Measurements from ENCODE around the gene RPS15.

Gene RPS15

DNA sequence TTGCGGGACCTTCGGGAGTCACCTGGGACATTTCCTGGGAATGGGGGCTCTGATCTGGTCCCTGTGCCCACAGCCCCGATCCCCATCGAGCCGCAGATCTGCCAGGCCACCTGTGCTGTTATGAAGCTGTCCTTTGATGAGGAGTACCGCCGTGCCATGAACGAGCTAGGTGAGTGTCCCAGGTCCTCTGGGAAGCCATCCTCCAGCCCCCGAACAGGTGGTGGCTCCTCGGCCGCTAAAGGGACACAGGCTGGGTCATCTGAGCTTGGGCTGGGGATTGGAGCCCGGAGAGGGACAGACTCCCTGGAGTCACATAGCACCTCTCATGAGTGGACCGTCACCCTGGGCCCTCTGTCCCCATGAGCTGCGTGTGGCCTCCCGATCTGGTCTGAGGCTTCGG, 19.7 kb downstream of the RPS15 start:
- Histone ChIP-seq H3K4me3 (ENCODE audit: insufficient read length, low read depth) (no peak overlapping the region), H3K36me3 (ENCODE audit: insufficient read depth, insufficient read length, low read length) (peaks cover 12% of the 10 kb centered on the region), H3K9ac (ENCODE audit: insufficient read length, low read depth) (no peak overlapping the region), H3K4me1 (ENCODE audit: insufficient read depth, insufficient read length) (peaks cover 23% of the 10 kb centered on the region), H3K27me3 (ENCODE audit: insufficient read depth, insufficient read length) (peaks cover 33% of the 10 kb centered on the region), H3K9me3 (ENCODE audit: insufficient read depth, low read length) (no peaks in the 10 kb centered on the region)
- TF ChIP-seq ZNF274 (IDR thresholded peaks at IDR 0.05; ENCODE audit: low read depth, low read length) = no peak
- TF ChIP-seq YY1 (IDR thresholded peaks at IDR 0.05; ENCODE audit: insufficient read depth, insufficient read length) = no peak
- TF ChIP-seq SUZ12 (IDR thresholded peaks at IDR 0.05; ENCODE audit: extremely low read depth, insufficient read depth, insufficient read length) = no peak
- DNase-seq (ENCODE audit: low read depth, low spot score) = no peak

DNA sequence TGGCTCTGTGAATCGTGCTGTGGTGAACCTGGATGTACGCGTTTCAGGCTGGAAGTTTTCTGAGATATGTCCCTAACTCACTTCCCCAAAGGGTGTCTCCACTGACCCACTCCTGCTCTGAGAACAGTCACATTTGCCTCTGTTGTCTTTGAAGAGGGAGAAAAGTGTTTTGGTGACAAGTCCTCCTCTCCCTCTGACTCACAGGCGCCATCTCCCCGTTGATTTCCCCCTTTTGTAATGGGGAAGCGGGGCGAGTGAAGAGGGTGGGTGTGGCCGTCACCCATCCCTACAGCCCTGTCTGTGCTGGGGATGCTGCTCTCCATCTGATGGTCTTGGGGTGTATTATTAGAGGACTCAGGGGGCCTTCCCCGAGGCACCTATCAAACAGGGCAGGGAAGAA, 21.3 kb downstream of the RPS15 start:
- TF ChIP-seq YY1 (IDR thresholded peaks at IDR 0.05; ENCODE audit: insufficient read depth, insufficient read length) (no peak), ZNF274 (IDR thresholded peaks at IDR 0.05; ENCODE audit: low read depth, low read length) (no peak), SUZ12 (IDR thresholded peaks at IDR 0.05; ENCODE audit: extremely low read depth, insufficient read depth, insufficient read length) (no peak)
- Histone ChIP-seq H3K36me3 (ENCODE audit: insufficient read depth, insufficient read length, low read length) (peaks cover 12% of the 10 kb centered on the region), H3K27me3 (ENCODE audit: insufficient read depth, insufficient read length) (peaks cover 18% of the 10 kb centered on the region), H3K9me3 (ENCODE audit: insufficient read depth, low read length) (no peaks in the 10 kb centered on the region), H3K4me1 (ENCODE audit: insufficient read depth, insufficient read length) (peaks cover 13% of the 10 kb centered on the region), H3K4me3 (ENCODE audit: insufficient read length, low read depth) (no peak overlapping the region), H3K9ac (ENCODE audit: insufficient read length, low read depth) (no peak overlapping the region)
- no peak for DNase-seq (ENCODE audit: low read depth, low spot score)

DNA sequence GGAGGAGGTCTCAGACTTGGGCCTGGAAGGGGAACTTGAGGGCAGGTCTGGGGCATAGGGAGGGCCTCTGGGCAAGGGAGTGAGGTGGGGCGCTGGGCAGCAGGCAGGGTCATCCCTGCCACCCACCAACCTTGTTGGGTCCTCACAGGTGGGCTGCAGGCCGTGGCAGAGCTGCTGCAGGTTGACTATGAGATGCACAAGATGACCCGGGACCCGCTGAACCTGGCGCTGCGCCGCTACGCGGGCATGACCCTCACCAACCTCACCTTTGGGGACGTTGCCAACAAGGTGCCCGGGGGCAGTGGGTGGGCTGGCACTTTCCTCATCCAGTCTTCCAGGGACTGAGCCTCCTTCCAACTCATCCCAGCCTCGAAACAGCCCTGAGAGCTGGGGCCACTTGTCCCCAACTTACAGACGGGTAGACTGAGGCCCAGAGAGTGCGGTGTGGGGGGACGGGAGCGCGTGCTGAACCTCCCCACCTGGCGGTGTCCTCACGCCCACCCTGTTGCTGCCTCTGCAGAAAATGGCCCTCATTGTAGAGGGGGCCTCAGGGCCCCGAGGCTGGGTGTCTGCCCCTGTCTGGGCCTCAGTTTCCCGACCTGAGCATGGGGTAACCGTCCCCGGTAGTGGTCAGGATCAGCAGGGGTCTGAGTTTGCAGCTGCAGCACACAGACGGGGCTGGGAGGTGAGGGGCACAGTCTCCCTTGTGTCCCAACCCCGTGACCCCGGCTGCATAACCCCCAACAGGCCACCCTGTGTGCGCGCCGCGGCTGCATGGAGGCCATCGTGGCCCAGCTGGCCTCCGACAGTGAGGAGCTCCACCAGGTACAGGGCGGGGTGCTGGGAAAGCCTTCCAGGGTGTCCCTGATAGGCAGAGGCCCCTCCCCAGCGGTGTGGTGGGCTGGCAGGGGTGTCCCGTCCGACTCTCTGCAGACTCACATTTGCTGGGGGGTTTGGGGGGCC, 22.1 kb downstream of the RPS15 start:
- peaks cover 19% of the 10 kb centered on the region for H3K27me3 ChIP-seq (ENCODE audit: insufficient read depth, insufficient read length)
- no peak for DNase-seq (ENCODE audit: low read depth, low spot score)
- H3K4me3 ChIP-seq (ENCODE audit: insufficient read length, low read depth) = no peak overlapping the region

DNA sequence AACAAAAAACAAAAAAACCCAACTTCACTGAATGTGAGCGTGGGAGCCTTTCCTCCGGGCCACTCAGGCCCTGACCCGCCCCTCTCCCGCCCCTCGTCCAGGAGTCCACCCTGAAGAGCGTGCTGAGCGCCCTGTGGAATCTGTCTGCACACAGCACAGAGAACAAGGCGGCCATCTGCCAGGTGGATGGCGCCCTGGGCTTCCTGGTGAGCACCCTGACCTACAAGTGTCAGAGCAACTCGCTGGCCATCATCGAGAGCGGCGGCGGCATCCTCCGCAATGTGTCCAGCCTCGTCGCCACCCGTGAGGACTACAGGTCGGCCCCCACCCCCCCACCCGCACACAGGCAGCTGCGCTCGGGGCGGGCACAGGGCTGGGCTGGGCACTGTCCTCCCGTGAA, 23.7 kb downstream of the RPS15 start:
- DNase-seq (ENCODE audit: low read depth, low spot score) = no peak
- no peak for TF ChIP-seq ZNF274 (IDR thresholded peaks at IDR 0.05; ENCODE audit: low read depth, low read length)
- no peak for TF ChIP-seq YY1 (IDR thresholded peaks at IDR 0.05; ENCODE audit: insufficient read depth, insufficient read length)
- no peak for TF ChIP-seq SUZ12 (IDR thresholded peaks at IDR 0.05; ENCODE audit: extremely low read depth, insufficient read depth, insufficient read length)
- H3K9ac ChIP-seq (ENCODE audit: insufficient read length, low read depth) = peak overlapping the region; percentile 32
- H3K4me3 ChIP-seq (ENCODE audit: insufficient read length, low read depth) = no peak overlapping the region
- peaks cover 16% of the 10 kb centered on the region for H3K36me3 ChIP-seq (ENCODE audit: insufficient read depth, insufficient read length, low read length)
- H3K27me3 ChIP-seq (ENCODE audit: insufficient read depth, insufficient read length) = peaks cover 26% of the 10 kb centered on the region
- H3K4me1 ChIP-seq (ENCODE audit: insufficient read depth, insufficient read length) = peaks cover 17% of the 10 kb centered on the region
- no peaks in the 10 kb centered on the region for H3K9me3 ChIP-seq (ENCODE audit: insufficient read depth, low read length)

More for the DNA sequence above, 22.1 kb downstream of the RPS15 start:
- Histone ChIP-seq H3K9ac (ENCODE audit: insufficient read length, low read depth) (no peak overlapping the region), H3K4me1 (ENCODE audit: insufficient read depth, insufficient read length) (peaks cover 16% of the 10 kb centered on the region), H3K36me3 (ENCODE audit: insufficient read depth, insufficient read length, low read length) (peaks cover 12% of the 10 kb centered on the region), H3K9me3 (ENCODE audit: insufficient read depth, low read length) (no peaks in the 10 kb centered on the region)
- TF ChIP-seq SUZ12 (IDR thresholded peaks at IDR 0.05; ENCODE audit: extremely low read depth, insufficient read depth, insufficient read length) (no peak), YY1 (IDR thresholded peaks at IDR 0.05; ENCODE audit: insufficient read depth, insufficient read length) (no peak), ZNF274 (IDR thresholded peaks at IDR 0.05; ENCODE audit: low read depth, low read length) (no peak)

DNA sequence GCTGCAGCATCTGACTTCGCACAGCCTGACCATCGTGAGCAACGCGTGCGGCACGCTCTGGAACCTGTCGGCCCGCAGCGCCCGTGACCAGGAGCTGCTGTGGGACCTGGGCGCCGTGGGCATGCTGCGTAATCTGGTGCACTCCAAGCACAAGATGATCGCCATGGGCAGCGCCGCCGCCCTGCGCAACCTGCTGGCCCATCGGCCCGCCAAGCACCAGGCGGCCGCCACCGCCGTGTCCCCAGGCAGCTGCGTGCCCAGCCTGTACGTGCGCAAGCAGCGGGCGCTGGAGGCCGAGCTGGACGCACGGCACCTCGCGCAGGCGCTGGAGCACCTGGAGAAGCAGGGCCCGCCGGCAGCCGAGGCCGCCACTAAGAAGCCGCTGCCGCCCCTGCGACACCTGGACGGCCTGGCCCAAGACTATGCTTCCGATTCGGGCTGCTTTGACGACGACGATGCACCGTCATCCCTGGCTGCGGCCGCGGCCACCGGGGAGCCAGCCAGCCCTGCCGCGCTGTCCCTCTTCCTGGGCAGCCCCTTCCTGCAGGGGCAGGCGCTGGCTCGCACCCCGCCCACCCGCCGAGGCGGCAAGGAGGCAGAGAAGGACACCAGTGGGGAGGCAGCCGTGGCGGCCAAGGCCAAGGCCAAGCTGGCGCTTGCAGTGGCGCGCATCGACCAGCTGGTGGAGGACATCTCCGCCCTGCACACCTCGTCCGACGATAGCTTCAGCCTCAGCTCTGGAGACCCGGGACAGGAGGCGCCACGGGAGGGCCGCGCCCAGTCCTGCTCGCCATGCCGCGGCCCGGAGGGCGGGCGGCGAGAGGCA, 27.2 kb downstream of the RPS15 start:
- H3K4me1 ChIP-seq (ENCODE audit: insufficient read depth, insufficient read length) = peaks cover 31% of the 10 kb centered on the region
- no peak overlapping the region for H3K9ac ChIP-seq (ENCODE audit: insufficient read length, low read depth)
- no peak overlapping the region for H3K4me3 ChIP-seq (ENCODE audit: insufficient read length, low read depth)
- no peaks in the 10 kb centered on the region for H3K9me3 ChIP-seq (ENCODE audit: insufficient read depth, low read length)
- no peak for TF ChIP-seq SUZ12 (IDR thresholded peaks at IDR 0.05; ENCODE audit: extremely low read depth, insufficient read depth, insufficient read length)
- TF ChIP-seq YY1 (IDR thresholded peaks at IDR 0.05; ENCODE audit: insufficient read depth, insufficient read length) = no peak
- no peak for TF ChIP-seq ZNF274 (IDR thresholded peaks at IDR 0.05; ENCODE audit: low read depth, low read length)
- H3K36me3 ChIP-seq (ENCODE audit: insufficient read depth, insufficient read length, low read length) = peaks cover 12% of the 10 kb centered on the region
- peaks cover 52% of the 10 kb centered on the region for H3K27me3 ChIP-seq (ENCODE audit: insufficient read depth, insufficient read length)
- DNase-seq (ENCODE audit: low read depth, low spot score) = no peak

DNA sequence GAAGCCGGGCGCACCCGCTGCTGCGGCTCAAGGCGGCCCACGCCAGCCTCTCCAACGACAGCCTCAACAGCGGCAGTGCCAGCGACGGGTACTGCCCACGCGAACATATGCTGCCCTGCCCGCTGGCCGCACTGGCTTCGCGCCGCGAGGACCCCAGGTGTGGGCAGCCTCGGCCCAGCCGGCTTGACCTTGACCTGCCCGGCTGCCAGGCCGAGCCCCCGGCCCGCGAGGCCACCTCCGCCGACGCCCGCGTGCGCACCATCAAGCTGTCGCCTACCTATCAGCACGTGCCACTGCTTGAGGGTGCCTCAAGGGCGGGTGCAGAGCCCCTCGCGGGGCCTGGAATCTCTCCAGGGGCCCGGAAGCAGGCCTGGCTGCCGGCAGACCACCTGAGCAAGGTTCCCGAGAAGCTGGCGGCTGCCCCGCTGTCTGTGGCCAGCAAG, 27.8 kb downstream of the RPS15 start:
- no peak overlapping the region for H3K4me3 ChIP-seq (ENCODE audit: insufficient read length, low read depth)
- TF ChIP-seq ZNF274 (IDR thresholded peaks at IDR 0.05; ENCODE audit: low read depth, low read length) = no peak
- TF ChIP-seq YY1 (IDR thresholded peaks at IDR 0.05; ENCODE audit: insufficient read depth, insufficient read length) = no peak
- TF ChIP-seq SUZ12 (IDR thresholded peaks at IDR 0.05; ENCODE audit: extremely low read depth, insufficient read depth, insufficient read length) = peak; percentile 47
- DNase-seq (ENCODE audit: low read depth, low spot score) = no peak
- H3K4me1 ChIP-seq (ENCODE audit: insufficient read depth, insufficient read length) = peaks cover 31% of the 10 kb centered on the region
- no peaks in the 10 kb centered on the region for H3K9me3 ChIP-seq (ENCODE audit: insufficient read depth, low read length)
- peaks cover 52% of the 10 kb centered on the region for H3K27me3 ChIP-seq (ENCODE audit: insufficient read depth, insufficient read length)
- H3K9ac ChIP-seq (ENCODE audit: insufficient read length, low read depth) = peak overlapping the region; percentile 81
- peaks cover 6% of the 10 kb centered on the region for H3K36me3 ChIP-seq (ENCODE audit: insufficient read depth, insufficient read length, low read length)
